Iris pigment epithelial cell (primary cell): ENCODE data around the gene TSSC4.

Source experiments
- DNase-seq: peaks from one replicate; pipeline ENCODE4 v3.0.0-alpha.2; 2011; ENCODE audit warnings: low read depth

TSSC4 gene

GRCh38 chr11:2434506-2435255 is 34.1 kb downstream of the TSSC4 start:
- no peak for DNase-seq

DNA sequence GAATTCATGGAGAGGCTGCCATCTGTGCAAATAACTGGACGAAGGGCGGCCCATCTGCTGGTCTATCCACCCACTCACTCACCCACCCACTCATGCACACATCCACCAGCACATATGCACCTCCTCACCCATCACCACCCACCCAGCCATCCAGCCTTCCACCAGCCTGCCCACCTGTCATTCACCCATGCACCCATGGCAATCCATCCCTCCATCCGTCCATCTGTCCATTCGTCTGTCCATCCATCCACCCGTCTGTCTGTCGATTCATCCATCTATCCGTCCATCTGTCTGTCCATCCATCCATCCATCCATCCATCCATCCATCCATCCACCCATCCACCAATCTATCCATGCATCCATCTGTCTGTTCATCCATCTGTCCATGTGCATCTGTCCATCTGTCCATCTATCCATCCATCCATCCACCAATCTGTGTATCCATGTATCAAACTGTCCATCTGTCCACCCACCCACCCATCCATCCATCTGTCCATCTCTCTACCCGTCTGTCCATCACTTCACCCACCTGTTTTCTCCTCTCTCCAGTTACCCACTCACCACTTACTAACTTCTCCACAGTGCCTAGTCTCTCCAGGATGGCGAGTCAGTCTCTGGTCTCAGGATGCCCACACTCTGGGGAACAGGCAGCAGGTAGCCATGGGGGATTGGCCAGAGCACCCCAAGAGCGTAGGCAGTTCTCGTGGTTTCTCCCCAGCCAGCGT is 34.9 kb downstream of the TSSC4 start:
- DNase-seq, result no peak

- DNase-seq, result no peak
Measured at GRCh38 chr11:2436013-2436520, 35.5 kb downstream of the TSSC4 start.

- DNase-seq, result no peak
Measured at GRCh38 chr11:2436521-2437031, 36.0 kb downstream of the TSSC4 start.

GRCh38 chr11:2437516-2437915 is 37.0 kb downstream of the TSSC4 start:
- DNase-seq, result no peak

- DNase-seq, result no peak
Measured at GRCh38 chr11:2439820-2440219, 39.3 kb downstream of the TSSC4 start.

- DNase-seq, result no peak
Measured at GRCh38 chr11:2440646-2441045, 40.1 kb downstream of the TSSC4 start.

GRCh38 chr11:2441171-2441570 is 40.6 kb downstream of the TSSC4 start:
- DNase-seq, result no peak

GRCh38 chr11:2442589-2442988 is 42.0 kb downstream of the TSSC4 start:
- DNase-seq, result no peak

DNA sequence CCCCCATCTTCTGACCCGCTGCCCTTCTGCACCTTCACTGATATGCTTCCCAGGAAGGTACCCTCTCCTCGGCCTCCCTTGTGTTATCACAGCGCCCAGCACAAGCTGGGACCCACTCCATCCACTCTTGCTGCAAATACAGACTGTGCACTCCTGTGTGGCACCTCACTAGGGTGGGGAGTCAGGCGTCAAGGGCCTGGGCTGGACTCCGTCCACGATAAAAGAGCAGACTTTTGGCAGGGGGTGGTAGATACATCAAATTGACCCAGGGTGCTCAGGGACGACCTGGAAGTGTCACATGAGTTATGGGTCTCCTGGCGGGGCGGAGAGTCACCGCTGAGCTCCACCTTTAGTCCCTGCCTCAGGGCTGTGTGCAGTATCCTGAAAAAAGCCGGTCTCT is 42.9 kb downstream of the TSSC4 start:
- no peak for DNase-seq

DNA sequence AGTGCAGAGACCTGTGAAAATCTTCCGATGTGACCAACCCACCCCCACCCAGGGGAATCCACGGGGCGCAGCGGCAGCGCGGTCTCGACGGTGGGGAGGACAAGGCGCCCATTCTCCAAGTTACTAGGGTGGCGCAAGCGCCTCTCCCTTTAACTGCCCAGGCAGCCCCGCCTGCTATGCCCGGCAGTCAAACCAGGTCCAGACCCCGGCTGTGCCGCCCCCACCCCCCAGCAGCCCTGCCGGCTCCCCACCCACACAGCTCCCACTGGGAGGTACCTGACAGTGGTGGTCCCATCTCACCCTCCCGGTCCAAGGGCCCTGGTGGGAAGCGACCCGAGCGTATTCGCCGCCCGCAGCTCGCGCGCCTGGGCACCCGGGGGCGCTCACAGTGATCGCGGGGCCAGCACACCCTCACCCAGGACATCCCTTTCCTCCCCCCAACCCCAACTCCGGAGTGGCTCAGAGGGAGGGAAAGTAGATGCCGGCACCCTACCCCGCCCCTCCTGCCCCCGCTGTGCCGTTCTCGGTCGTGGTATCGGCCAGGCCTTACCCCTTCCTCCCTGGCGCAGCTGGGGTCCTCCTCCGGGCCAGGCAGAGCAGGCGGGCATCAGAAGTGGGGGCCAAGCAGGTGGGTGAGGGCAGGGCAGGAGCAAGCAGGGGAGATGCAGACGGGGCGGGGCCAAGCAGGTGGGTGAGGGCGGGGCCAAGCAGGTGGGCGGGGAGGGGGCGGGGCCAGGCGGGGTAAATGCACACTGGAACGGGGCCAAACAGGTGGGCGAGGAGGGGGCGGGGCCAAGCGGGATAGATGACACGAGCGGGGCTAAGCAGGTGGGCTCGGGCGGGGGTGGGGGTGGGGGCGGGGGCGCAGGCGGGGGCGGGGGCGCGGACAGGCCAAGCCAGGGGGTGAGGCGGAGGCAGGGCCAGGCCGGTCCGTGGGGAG is 43.6 kb downstream of the TSSC4 start, which contains the start of gene TRPM5:
TSS of gene TRPM5 (minus strand) at position 634 of the 940 bp plus-strand sequence. CDS start 21,478 bp downstream, outside the sequence.
- DNase-seq, result no peak

DNA sequence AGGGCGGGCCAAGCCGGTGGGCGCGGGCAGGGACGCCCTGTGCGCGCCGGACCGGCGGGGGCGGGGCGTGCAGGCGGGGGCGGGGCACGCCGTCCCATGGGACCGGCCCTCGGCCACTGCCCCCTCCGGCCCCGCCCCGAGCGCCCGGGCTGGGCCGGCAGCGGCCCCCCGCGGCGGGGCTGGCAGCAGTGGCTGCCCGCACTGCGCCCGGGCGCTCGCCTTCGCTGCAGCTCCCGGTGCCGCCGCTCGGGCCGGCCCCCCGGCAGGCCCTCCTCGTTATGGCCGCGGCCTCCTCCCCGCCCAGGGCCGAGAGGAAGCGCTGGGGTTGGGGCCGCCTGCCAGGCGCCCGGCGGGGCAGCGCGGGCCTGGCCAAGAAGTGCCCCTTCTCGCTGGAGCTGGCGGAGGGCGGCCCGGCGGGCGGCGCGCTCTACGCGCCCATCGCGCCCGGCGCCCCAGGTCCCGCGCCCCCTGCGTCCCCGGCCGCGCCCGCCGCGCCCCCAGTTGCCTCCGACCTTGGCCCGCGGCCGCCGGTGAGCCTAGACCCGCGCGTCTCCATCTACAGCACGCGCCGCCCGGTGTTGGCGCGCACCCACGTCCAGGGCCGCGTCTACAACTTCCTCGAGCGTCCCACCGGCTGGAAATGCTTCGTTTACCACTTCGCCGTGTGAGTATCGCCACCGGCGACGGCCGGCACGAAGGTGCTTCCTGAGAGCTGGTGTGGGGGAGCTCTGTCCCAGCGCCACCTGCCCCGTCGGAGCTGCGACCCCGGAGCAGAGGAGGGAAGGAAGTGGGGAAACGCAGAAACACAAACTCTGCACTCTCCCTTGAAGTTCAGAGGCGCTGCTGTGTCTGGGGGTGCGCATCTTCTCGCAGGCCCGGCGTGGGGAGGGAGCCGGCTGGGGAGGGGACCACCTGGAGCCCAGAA is 44.5 kb downstream of the TSSC4 start, which contains the start of gene KCNQ1:
TSS of gene KCNQ1 (plus strand) at position 188 of the 925 bp plus-strand sequence. CDS start at position 279, 91 bp downstream.
- no peak for DNase-seq

- no peak for DNase-seq
Measured at GRCh38 chr11:2445746-2446551, 45.4 kb downstream of the TSSC4 start.

GRCh38 chr11:2446590-2447252 is 46.2 kb downstream of the TSSC4 start:
- no peak for DNase-seq

GRCh38 chr11:2447253-2447950 is 46.9 kb downstream of the TSSC4 start:
- no peak for DNase-seq

GRCh38 chr11:2447951-2448650 is 47.6 kb downstream of the TSSC4 start:
- DNase-seq, result no peak

GRCh38 chr11:2448661-2449547 is 48.4 kb downstream of the TSSC4 start:
- DNase-seq, result no peak
